Heart left ventricle (tissue), 16 donors: Measurements from ENCODE around the gene C14orf180. TPM values are rescaled to one million over a fixed set of nuclear protein-coding genes. Genes with fewer than 3 reads are reported as not detected.

Experiments used
- ATAC-seq, 4 donors: fragments of 200-7000 bp; cut with Tn5 transposase; one replicate each; pipeline ENCODE4 v1.9.1; 2020 to 2022; ENCODE audit warnings: moderate library complexity in 4 of 4, mild to moderate bottlenecking in 3 of 4, moderate number of reproducible peaks in 1 of 4
- DNase-seq, 5 donors: peaks; one replicate each; pipeline ENCODE4 v3.0.0-alpha.2; 2020
- H3K27ac ChIP-seq, 12 donors: fragments of 200-600 bp; sonication (generic) in 4 of 12; one replicate each; pipeline versions ENCODE4 v1.5.0 to v1.8.0; 2016 to 2022; ENCODE audit warnings: mild to moderate bottlenecking in 2 of 12
- H3K27me3 ChIP-seq, 9 donors: fragments of 200-600 bp; sonication (generic) in 2 of 9; one replicate each; pipeline versions ENCODE4 v1.5.1 to v1.8.0; 2016 to 2022; ENCODE audit warnings: mild to moderate bottlenecking in 3 of 9
- H3K36me3 ChIP-seq, 9 donors: fragments of 200-600 bp; sonication (generic) in 2 of 9; one replicate each; pipeline versions ENCODE4 v1.5.0 to v1.8.0; 2018 to 2022; ENCODE audit warnings: mild to moderate bottlenecking in 2 of 9
- H3K4me1 ChIP-seq, 12 donors: fragments of 200-600 bp; sonication (generic) in 4 of 12; one replicate each; pipeline versions ENCODE4 v1.5.0 to v1.8.0; 2016 to 2022; ENCODE audit warnings: mild to moderate bottlenecking in 3 of 12
- H3K4me3 ChIP-seq, 12 donors: fragments of 200-600 bp; sonication (generic) in 4 of 12; one replicate each; pipeline versions ENCODE4 v1.5.0 to v1.8.0; 2017 to 2022; ENCODE audit warnings: mild to moderate bottlenecking in 9 of 12, moderate library complexity in 4 of 12
- H3K9me3 ChIP-seq, 12 donors: fragments of 200-600 bp; sonication (generic) in 4 of 12; one replicate each; pipeline versions ENCODE4 v1.5.0 to v1.8.0; 2016 to 2022; ENCODE audit warnings: mild to moderate bottlenecking in 1 of 12
- CTCF ChIP-seq, 12 donors: fragments of 200-600 bp; sonication (generic) in 4 of 12; IDR thresholded peaks; one replicate each; pipeline versions ENCODE4 v1.5.0 to v1.8.0; 2018 to 2022; ENCODE audit warnings: antibody characterized with exemption in 12 of 12, mild to moderate bottlenecking in 5 of 12
- POLR2A ChIP-seq, 2 donors: fragments of 450-650 bp; IDR thresholded peaks; one replicate each; pipeline ENCODE4 v1.6.1; 2017; ENCODE audit warnings: antibody characterized with exemption in 2 of 2, mild to moderate bottlenecking in 2 of 2, moderate library complexity in 2 of 2
- WGBS, 4 donors: extraction: QIAGEN DNeasy Blood & Tissue Kit in 2 of 4; methylation state at CpG; one replicate each; pipeline versions ENCODE4 v1.1.5 to v1.1.7; 2013 to 2018; 5-methylcytosine and 5-hydroxymethylcytosine counted together
- intact Hi-C, 10 donors: fragments of 100-400 bp; cut with DNase I; formaldehyde crosslinking; loops; one replicate each; pipeline versions ENCODE4 v1.11.1 to v1.14.2; 2022
- polyA plus RNA-seq, 2 donors: library from polyadenylated mRNA; stranded (reverse); fragments of 200-250 nt; gene quantifications; one replicate each; pipeline ENCODE4 v1.2.3, GENCODE V29; 2013
- total RNA-seq, 9 donors: library from RNA; depleted of rRNA in 2 of 9; stranded (reverse); fragments of >200 nt in 2 of 9; fragmentation: NEBNext Ultra II Directional in 3 of 9; extraction: Animal tissue kit (Norgen Biotek cat#: 25700) in 3 of 9; gene quantifications; one replicate each; pipeline versions ENCODE4 v1.1.0 to v1.2.4, GENCODE V29; 2016 to 2023
- donor health status: ischemic (EF 13 %, LVEDD 7.1; RV severe dilation, severe dysfunction).
- donor health status: healthy with polysubstance abuse.
- donor health status: DM: no; HTN: yes; CAD: no.
- donor health status: DM: no; HTN: no; CAD: no.
- donor health status: ischemic (EF 25% LVEDD 6.9; RV normal size, moderate dysfunction).
- donor health status: ischemic (EF 25% LVEDD 5.7; RV mildly dilated, moderate dysfunction).
- donor health status: healthy.
- donor health status: DM: yes; HTN: yes; CAD: no.
- donor health status: ischemic (EF 35%, LVEDD 5.7; RV mildly dilated, moderate dysfunction).
- donor health status: nonischemic (EF 11% LVEDD 7.7; RV severe dilation, severe dysfunction).
- donor health status: DM: yes; HTN: yes; CAD: no.
- donor health status: PGD.
- donor health status: ischemic (EF 29% LVEDD 5.4; RV normal size, mild dysfunction).
- donor health status: nonischemic (EF 23%, LVEDD 6.1; RV moderate dilation, normal function).

C14orf180 gene
- total and polyA plus RNA-seq, 11 donors = 11.1 to 170 (median 75.3) TPM

GRCh38 chr14:104610749-104611310, 31.3 kb downstream of the C14orf180 start:
- no peaks in the 10 kb centered on the region for H3K4me1 ChIP-seq
- no peak for TF ChIP-seq POLR2A (IDR thresholded peaks at IDR 0.05)
- TF ChIP-seq CTCF (IDR thresholded peaks at IDR 0.05) = no peak
- H3K9me3 ChIP-seq = no peaks in the 10 kb centered on the region
- no peak overlapping the region for H3K4me3 ChIP-seq
- intact Hi-C loops = no loop called here
- H3K36me3 ChIP-seq = no peaks in the 10 kb centered on the region
- WGBS, 4 donors = 61 to 70% (median 67%) methylated on average over 3 to 4 of the region's 4 CpGs
- no peak for DNase-seq
- no peak for ATAC-seq
- peaks cover 0 to 18% (median 3%) of the 10 kb centered on the region in 9 donors for H3K27me3 ChIP-seq
- H3K27ac ChIP-seq = no peak overlapping the region

GRCh38 chr14:104611881-104612280, 32.3 kb downstream of the C14orf180 start:
- no peak overlapping the region for H3K4me3 ChIP-seq
- H3K27me3 ChIP-seq = peaks cover 0 to 22% (median 3%) of the 10 kb centered on the region in 9 donors
- H3K9me3 ChIP-seq = no peaks in the 10 kb centered on the region
- DNase-seq (no peak), ATAC-seq (no peak)
- TF ChIP-seq CTCF (IDR thresholded peaks at IDR 0.05) = no peak
- TF ChIP-seq POLR2A (IDR thresholded peaks at IDR 0.05) = no peak
- 65 to 71% (median 67%) methylated on average over 8 of the region's 8 CpGs for whole genome bisulfite sequencing, 4 donors
- no peak overlapping the region for H3K27ac ChIP-seq
- no peaks in the 10 kb centered on the region for H3K36me3 ChIP-seq
- intact Hi-C loops = no loop called here
- no peaks in the 10 kb centered on the region for H3K4me1 ChIP-seq

GRCh38 chr14:104614126-104614812, 34.7 kb downstream of the C14orf180 start:
- no peaks in the 10 kb centered on the region for H3K4me1 ChIP-seq
- H3K4me3 ChIP-seq = no peak overlapping the region
- TF ChIP-seq POLR2A (IDR thresholded peaks at IDR 0.05) (no peak), CTCF (IDR thresholded peaks at IDR 0.05) (no peak)
- intact Hi-C loops = no loop called here
- peaks cover 0 to 35% (median 3%) of the 10 kb centered on the region in 9 donors for H3K27me3 ChIP-seq
- no peak overlapping the region for H3K27ac ChIP-seq
- ATAC-seq (no peak), DNase-seq (no peak)
- WGBS, 4 donors = 53 to 69% (median 66%) methylated on average over 4 of the region's 4 CpGs
- H3K9me3 ChIP-seq = no peaks in the 10 kb centered on the region
- H3K36me3 ChIP-seq = no peaks in the 10 kb centered on the region

- intact Hi-C loops = no loop called here
- no peaks in the 10 kb centered on the region for H3K36me3 ChIP-seq
- TF ChIP-seq POLR2A (IDR thresholded peaks at IDR 0.05) = no peak
- no peak for DNase-seq
- H3K4me1 ChIP-seq = no peaks in the 10 kb centered on the region
- 60 to 80% (median 69%) methylated on average over 3 to 5 of the region's 5 CpGs for WGBS, 4 donors
- peaks cover 0 to 16% (median 5%) of the 10 kb centered on the region in 9 donors for H3K27me3 ChIP-seq
- peaks cover 0 to 12% (median 7%) of the 10 kb centered on the region in 12 donors for H3K9me3 ChIP-seq
- no peak overlapping the region for H3K4me3 ChIP-seq
- ATAC-seq = no peak
- H3K27ac ChIP-seq = no peak overlapping the region
Observed at GRCh38 chr14:104624939-104625338, 45.4 kb downstream of the C14orf180 start.
